Ureter (tissue), 1 donor: ENCODE data around the gene ADAR. TPM values are rescaled to one million over a fixed set of nuclear protein-coding genes. Genes with fewer than 3 reads are reported as not detected.

Experiments used
- total RNA-seq: library from RNA; stranded (reverse); gene quantifications from one replicate; pipeline ENCODE4 v1.2.4, GENCODE V29; 2023
- donor health status: DM: yes; HTN: yes; CAD: no.

Gene ADAR
- total RNA-seq, 1 donor from 2014 or later = 192 TPM

Other genes starting within 250 kb of the ADAR start
- 12.5 TPM for gene IL6R, start 202.8 kb downstream of the ADAR start, total RNA-seq
- 3.3 TPM for gene TDRD10, start 106.0 kb downstream of the ADAR start, total RNA-seq
- gene SHE, start 105.8 kb downstream of the ADAR start, total RNA-seq = 13.3 TPM
- gene UBE2Q1, start 49.5 kb downstream of the ADAR start, total RNA-seq = 68.9 TPM
- 0.36 TPM for gene CHRNB2, start 40.4 kb downstream of the ADAR start, total RNA-seq